ENCODE measurements around the gene NT5M.
A peak's percentile ranks its signal among the peaks of the same experiment; 100 is the strongest.

Gene NT5M

DNA sequence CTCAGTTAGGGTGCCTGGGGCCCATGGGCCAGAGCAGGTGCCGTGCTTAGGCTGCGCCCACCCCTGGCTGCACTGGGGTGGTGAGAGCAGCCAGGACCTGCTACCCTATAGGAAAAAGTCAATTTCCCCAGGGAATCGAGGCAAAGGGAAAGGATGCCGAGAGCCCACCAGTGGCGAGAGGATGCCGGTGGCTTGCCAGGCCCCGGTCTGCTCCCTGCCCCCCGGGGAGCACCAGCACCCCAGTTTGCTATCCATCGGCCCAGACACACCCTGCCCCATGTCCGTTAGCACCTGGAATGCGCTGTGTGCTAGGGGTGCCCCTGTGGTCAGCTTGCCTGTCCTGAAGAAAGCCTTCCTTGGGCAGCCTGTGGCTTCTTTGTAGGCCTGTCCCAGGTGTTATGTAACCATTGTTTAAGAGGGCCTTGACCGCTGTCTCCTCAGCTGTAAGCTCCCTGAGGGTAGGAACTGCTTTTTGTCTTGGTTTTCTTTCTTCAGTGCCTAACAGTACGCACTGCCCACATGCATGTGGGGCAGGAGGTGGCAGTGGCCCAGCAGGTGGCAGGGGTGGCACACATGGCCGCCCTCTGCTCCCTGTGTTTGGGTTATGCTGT is 40.8 kb downstream of the NT5M start:
- no peak for DNase-seq

DNA sequence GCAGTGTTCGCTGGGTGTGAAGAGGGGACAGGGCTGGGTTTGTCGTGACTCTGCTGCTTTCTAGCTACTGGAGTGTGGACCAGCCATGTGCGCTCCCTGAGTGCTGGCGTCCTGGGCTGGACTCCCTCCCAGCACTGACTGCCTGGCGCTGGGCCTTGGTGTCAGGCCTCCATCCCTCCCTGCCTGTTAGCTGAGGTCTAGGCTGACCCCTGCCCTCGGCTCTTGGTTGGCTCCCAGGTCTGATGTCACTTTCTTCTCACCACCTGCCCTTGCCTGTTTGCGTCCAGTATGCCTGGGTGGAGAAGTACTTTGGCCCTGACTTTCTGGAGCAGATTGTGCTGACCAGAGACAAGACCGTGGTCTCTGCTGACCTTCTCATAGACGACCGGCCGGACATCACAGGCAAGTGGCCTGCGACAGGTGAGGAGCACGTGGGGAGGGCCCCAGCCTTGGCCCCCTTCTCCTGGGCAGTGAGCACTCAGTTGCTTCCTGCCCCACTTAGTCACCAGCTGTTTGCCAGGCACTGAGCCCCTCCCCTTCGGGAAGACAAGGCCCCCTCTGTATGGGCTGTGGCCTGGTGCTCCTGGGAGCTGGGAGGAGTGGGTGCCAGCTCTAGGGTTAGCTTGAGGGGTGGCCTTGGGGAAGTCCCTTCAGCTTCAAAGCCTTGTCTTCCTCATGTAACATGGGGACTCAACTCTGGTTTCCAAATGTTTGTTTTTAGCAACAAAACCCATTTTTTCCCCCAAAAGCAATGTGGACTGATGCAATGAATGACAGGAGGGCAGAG is 41.5 kb downstream of the NT5M start:
- DNase-seq, result no peak

DNA sequence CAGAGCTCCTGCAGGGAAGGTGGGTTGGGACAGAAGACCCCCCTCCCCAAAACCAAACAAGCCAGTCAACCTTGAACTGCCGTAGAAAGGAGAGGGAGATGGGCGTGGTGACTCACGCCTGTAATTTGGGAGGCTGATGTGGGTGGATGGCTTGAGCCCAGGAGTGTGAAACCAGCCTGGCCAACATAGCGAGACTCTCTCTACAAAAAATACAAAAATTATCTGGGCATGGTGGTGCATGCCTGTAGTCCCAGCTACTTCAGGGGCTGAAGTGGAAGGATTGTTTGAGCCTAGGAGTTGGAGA is 42.1 kb downstream of the NT5M start:
- no peak for DNase-seq

DNA sequence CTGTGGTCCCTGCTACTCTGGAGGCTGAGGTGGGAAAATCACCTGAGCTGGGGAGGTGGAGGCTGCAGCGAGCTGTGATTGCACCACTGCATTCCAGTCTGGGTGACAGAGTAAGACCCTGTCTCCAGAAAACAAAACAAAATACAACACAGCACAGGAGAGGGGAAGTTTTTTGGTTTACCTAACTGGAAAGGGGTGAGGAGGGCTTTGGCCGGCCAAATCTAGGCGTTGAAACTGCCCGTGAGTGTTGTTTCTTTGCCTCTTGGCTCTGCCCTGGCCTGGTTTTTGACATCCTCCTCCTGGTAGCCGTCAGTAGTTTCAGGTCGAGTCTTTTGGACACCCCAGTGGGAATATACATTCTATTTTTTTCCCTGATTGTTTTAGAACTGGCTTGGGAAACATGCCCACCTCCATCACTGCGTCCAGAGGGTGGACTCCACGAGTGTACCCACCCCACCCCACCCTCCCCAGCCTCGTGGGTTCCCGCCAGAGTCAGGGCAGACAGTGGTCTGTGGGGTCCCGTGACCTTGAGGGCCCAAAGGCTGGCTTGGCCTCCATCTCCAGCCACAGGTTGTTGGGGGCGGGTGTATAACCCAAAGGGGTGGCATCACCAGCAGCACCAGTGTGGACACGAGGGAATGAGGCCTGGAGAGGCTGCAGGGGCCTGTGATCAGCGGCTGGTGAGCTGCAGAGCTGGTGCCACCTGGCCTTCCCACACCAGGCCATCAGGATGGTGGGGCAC is 42.7 kb downstream of the NT5M start:
- DNase-seq, result no peak

DNA sequence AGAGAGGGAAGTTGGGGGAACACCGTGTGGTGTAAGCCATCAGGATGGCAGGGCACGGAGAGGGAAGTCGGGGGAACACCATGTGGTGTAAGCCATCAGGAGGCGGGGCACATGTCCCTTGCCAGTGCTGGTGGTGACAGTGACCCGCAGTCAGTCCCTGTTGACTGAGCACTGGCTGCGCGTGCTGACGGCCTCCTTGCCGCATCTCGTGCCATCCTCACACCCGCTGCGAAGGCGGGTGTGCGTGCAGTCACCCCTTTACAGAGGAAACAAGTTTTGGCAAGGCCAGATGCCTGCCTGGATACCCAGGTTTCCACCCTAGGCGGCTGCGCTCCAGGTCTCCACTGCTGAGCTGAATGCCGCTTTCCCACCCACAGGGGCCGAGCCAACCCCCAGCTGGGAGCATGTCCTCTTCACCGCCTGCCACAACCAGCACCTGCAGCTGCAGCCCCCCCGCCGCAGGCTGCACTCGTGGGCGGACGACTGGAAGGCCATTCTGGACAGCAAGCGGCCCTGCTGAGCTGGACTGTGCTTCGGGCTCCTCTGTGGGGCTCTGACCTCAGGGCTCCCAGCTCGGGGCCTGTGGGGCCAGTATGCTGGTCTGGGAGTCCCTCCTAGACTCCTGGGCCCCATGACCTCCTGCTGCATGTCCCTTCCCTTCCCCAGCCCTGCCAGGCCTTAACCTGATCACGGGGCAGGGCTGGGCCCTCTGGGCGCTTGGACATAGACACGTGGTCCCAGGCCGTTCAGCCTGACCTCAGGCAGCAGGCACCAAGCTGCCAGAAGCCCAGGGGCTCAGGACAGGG is 43.5 kb downstream of the NT5M start:
- no peak for DNase-seq

DNA sequence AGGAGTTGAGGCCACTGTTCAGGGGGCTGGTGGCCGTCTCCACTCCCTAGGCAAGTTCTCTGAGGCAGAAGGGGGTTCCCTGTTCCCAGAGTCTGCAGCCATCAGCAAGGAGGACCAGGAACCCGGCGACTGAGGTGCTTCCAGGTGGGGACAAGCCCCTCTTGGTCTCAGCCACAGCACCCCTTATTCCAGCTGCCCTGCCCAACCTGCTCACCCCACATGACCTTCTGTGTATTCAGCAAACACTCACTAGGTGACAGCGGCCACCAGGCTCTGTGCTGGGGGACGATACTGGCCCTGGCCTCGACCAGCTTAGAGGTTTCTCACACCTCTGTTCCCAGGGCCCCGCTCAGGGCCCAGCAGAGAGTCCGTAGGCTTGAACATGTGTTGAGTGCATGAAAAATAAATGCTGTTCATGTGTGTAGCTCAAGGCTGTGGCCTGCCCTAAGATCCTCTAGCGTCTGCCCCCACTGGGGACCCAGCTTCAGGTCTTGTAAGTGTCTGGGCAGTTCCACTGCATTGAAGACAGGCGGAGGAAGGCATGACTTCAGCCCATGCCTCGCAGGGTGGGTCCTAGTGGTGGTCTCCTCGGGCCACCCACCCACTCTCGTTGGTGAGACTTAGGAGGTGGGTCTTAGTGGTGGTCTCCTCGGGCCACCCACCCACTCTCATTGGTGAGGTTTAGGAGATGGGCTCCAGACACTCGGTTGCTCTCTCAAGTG is 44.2 kb downstream of the NT5M start:
- DNase-seq, result no peak

- DNase-seq, result no peak
Measured at GRCh38 chr17:17347956-17348871, 45.0 kb downstream of the NT5M start.

- no peak for DNase-seq
Measured at GRCh38 chr17:17348872-17349723, 45.9 kb downstream of the NT5M start.

- no peak for DNase-seq
Measured at GRCh38 chr17:17349724-17350106, 46.5 kb downstream of the NT5M start.

DNA sequence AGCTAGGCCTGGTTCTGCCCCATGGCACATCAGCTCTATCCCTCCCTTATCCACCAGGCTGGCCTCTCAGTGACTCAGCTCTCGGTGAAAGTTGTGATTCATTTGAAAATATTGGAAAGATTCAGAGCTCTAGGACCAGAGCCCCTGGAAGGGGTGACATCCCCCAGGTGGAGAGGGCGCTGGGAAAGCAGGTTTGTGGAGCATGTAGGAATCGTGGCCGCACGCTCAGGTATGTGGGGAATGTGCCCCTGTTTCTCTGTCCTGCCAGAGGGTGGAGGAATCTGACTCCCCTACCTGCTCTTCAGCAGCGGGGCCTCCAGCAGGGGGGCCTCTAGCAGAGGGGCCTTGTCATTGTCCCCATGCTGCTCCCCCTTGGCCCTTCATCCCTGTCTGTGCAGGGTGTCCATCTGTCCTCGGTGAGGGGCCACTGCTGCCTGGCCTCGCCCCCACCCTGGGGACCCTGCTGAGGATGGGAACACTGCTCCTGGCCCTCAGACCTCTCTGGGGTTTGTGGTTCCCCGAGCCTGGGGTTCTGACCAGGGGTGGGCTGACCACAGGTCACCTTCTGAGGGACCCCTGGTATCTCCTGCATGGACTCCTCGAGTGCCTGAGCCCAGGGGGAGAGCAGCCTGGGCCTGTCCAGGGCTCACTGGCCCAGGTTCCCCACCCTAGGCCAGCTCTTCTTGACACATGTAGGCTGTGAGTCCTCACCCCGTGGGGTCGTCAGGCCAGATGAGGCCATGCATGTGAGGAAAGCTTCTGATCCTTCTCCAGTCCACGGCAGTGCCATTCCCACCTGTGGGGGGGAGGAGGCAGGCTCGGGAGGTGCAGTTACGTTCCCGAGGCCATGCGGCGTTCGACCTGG is 47.5 kb downstream of the NT5M start:
- no peak for DNase-seq

DNA sequence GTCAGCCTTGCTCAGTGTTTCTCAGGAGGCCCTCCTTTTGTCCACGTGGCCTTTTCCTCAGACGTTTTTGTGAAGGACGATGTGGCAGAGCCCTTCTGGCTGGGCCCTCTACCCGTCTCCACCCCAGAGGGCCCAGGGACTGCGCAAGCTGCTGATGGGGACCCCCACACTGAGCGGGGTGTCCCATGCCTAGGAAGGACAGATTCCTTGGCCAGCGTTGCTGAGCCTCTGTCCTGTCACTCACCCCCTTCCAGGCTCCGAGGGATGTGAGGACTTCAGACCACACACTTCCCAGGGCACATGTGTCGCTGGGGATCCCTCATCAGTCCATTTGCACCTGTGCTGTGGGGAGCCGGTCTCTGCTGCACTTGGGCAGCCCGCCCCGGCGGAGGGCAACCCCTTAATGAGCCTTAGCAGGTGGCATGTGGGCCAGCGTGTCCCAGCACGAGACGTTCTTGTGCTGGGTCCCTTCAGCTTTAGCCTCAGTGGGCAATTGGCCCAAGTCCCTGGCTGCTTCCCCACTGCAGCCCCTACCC is 48.3 kb downstream of the NT5M start:
- no peak for DNase-seq

GRCh38 chr17:17351901-17352781 is 49.0 kb downstream of the NT5M start:
- no peak for DNase-seq

DNA sequence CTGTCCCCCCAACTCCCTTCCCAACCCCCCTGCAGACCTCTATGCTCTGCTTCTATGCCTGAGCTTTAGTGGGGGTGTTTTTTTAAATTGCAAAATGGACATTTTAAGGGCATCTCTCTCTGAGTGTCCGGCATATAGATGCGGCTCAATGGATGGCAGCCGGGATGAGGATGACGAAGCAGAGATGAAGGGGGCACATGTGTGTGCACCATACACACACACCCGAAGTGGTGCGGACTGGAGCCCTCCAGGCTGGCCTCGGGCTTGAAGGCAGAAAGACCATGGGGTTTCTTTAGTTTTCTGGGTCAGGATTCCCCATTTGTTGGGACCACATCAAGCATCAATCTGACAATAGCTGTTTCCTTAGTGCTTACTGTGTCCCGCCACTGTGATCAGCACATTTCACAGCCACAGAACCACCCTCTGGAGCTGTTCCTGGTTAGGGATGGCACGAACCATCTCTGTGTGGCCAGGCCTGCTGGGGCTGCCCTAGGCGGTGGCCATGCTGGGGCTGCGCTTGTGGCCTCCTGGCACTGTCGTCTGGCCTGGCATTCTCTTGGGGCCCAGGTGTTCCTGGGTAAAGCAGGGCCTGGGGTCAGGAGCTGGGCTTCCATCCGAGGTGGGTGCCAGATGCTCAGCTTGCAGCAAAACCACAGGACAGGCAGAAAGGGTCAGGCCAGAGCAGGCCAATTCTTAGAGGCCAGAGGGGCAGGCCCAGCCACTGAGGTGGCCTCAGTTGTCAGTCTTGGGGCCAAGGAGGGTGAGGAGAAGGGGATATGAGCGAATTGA is 49.9 kb downstream of the NT5M start:
- no peak for DNase-seq

DNA sequence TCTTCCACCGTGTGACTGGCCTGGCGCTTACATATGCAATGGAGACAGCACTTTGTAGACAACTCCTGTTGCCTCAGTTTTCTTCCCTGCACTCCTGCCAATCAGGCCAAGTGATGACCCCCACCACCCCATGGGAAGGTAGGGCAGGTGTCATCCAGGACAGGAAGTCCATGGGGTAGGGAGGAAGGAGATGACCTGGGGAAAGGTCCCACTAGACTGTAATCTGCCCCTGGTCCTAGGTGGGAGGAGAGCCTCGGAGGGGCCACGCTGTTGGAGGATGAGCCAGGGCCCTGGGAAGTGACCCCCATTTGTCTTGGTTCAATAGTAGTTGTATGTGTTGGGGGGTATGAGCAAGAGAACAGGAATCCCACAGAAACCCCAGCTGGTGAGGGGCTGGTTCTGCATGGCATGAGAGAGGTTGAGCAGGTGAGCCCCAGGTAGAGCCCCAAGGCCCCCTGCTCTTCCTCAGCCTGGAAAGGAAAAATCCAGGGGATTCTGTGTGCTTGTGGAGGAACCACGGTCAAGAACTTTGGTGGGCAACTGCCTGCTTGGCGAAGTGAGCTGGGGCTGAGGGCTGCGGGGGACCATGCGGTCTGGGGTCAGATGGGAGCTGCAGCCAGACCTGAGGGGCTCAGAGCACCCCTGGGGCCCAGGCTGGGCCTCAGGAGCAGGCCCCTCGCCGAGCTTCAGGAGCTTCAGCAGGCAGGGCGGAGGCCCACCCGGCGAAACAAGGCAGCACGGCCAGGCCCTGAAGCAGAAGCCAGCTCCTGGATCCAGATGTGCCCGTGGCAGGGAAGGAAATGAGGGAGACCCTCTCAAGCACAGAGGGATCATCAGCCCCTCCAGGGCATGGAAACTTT is 50.7 kb downstream of the NT5M start:
- DNase-seq, result no peak

DNA sequence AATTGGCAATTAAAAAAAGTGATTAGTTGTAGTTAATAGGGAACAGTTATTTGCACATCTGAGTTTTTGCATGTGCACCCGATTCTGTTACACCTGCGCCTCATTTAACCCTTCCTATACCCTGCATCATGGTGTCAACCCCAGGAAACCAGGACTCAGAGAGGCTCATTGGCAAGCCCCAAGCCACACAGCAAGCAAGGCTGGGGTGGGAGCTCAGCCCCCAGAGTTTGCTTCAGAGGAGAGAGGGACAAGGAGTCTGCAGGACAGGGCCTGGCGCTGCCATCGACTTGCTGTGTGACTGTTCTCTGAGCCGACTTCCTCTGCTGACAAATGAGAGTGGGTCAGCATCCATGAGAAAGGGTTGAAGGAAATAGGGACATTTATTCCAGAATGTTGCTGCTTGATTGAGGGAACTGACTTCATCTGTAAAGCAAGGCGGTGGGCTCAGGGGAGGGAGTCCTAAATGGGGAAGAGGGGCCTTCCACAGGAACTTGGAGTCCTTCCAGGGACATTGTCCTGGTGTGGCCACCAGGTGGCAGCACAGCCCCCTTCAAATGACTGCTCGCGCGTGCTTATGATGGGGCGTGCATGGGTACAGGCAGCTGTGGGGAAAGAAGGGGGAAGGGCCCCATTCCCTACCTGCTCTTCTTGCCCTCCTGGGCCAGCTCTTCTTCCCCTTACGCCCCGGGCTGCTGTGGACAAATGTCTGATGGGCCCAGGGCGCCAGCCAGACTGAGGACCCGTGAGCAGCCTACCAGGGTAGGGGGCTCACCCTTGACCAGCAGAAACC is 51.6 kb downstream of the NT5M start:
- peak; percentile 78 for DNase-seq

DNA sequence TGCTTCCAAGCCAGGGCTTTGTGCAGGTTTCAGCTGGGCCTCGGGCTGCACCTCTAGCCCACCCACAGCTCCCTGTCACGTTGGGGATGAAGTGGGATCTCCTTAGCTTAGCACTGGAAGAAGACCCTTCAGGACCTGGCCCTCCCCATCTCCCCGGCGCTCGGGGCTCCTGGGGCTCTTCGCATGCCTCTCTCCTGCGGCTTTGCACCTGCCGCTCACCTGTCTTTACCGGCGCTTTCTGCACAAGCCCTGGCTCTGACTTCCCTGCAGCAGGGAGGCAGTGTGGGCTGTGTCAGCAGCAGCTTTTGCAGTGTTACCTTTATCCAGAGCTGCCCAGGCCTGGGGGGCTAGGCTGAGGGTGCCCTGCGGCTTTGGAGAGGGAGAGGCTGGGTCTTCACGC is 52.3 kb downstream of the NT5M start:
- DNase-seq, result no peak
